ENCODE results near the gene DIAPH2. TPM values are rescaled to one million over a fixed set of nuclear protein-coding genes. Genes with fewer than 3 reads are reported as not detected.

DIAPH2 gene
- total RNA-seq, 2 donors from 2014 or later, result 19.1 to 31.9 TPM

DNA sequence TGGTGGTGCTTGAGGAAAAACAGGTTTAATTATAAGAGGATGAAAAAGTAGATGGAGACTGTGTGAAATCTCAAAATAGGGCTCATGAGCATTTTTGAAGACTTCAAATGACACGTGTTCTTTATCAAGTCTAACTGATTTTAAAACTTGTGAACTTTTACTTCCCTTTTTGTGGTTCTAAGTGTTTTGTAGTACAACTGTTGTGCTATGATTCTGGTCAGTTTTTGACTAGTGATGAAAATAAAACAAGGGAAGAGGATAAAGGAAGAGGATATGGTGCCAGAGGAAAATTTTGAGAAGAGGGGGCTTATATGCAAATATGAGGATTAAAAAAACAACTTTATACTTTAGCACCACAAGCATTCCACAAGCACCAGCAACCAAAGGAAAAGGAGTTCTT lies 843.1 kb downstream of the DIAPH2 start:
- Histone ChIP-seq H3K27ac (no peak overlapping the region), H3K9me3 (no peaks in the 10 kb centered on the region), H3K9ac (ENCODE audit: low read depth in 2 of 2, low read length in 2 of 2) (no peak overlapping the region), H3K27me3 (no peaks in the 10 kb centered on the region), H3K4me3 (no peak overlapping the region), H3K36me3 (no peaks in the 10 kb centered on the region), H3K4me1 (no peaks in the 10 kb centered on the region)
- no peak for DNase-seq
- TF ChIP-seq, protein P1, sequence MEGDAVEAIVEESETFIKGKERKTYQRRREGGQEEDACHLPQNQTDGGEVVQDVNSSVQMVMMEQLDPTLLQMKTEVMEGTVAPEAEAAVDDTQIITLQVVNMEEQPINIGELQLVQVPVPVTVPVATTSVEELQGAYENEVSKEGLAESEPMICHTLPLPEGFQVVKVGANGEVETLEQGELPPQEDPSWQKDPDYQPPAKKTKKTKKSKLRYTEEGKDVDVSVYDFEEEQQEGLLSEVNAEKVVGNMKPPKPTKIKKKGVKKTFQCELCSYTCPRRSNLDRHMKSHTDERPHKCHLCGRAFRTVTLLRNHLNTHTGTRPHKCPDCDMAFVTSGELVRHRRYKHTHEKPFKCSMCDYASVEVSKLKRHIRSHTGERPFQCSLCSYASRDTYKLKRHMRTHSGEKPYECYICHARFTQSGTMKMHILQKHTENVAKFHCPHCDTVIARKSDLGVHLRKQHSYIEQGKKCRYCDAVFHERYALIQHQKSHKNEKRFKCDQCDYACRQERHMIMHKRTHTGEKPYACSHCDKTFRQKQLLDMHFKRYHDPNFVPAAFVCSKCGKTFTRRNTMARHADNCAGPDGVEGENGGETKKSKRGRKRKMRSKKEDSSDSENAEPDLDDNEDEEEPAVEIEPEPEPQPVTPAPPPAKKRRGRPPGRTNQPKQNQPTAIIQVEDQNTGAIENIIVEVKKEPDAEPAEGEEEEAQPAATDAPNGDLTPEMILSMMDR (IDR thresholded peaks at IDR 0.05), result no peak
- intact Hi-C loops (cut with DNase I), result no loop called here

DNA sequence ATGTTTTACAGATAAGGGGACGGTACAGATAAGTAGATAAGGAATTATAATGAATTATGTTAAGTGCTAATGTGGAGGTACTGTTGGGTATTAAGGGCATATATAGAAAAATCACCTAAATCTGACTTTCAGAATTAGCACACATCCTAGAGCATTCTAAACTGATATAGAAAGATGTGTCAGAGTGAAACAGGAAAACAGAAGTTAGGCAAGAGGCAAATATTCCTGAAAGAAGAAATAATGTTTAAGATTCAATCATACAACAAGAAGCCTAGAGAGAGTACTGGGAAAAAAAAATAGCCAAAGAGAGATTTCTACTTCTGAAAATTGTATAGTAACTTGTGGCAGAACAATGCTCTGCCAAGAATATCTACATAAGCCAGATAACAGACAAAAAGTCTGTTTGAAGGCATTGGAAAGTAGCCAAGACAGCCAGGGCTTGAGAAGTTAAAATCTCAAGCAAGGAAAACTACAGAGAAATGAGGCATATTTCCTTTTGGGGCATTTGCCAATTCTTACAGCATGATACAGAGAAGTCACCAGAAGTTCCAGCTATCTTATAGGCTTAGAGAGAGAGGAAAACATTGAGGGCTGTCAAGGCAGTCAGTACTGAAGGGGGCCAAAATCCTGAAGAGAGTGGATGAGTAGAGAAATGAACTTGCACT lies 845.0 kb downstream of the DIAPH2 start:
- Histone ChIP-seq H3K4me1 (no peaks in the 10 kb centered on the region), H3K27me3 (no peaks in the 10 kb centered on the region), H3K9ac (ENCODE audit: low read depth in 2 of 2, low read length in 2 of 2) (no peak overlapping the region), H3K27ac (no peak overlapping the region), H3K36me3 (no peaks in the 10 kb centered on the region), H3K9me3 (no peaks in the 10 kb centered on the region), H3K4me3 (no peak overlapping the region)
- TF ChIP-seq, protein P1 (IDR thresholded peaks at IDR 0.05), result no peak
- intact Hi-C loops (cut with DNase I), result no loop called here
- no peak for DNase-seq

DNA sequence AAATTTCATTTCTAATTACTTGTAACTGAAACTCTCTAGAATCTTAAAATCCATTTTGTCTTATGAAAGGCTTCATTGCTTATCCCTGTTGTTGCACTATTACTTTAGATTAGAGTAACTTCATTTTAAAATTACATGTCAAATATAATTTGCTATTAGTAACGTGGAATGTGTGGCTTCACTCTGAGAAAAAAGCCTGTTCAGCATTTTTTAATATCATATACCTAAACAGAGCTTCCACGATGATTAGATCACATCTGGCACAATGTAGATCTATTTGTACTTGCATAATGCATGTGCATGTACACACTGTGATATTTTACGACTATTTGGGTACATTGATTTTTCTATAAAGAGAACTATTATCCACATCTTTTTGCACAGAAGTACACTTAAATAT lies 847.2 kb downstream of the DIAPH2 start:
- no peaks in the 10 kb centered on the region for H3K9me3 ChIP-seq
- no peak for DNase-seq
- H3K27me3 ChIP-seq, result no peaks in the 10 kb centered on the region
- H3K36me3 ChIP-seq, result no peaks in the 10 kb centered on the region
- no peak overlapping the region for H3K9ac ChIP-seq (ENCODE audit: low read depth in 2 of 2, low read length in 2 of 2)
- no peak overlapping the region for H3K27ac ChIP-seq
- H3K4me1 ChIP-seq, result no peaks in the 10 kb centered on the region
- TF ChIP-seq, protein P1 (IDR thresholded peaks at IDR 0.05), result no peak
- intact Hi-C loops (cut with DNase I), result no loop called here
- no peak overlapping the region for H3K4me3 ChIP-seq

DNA sequence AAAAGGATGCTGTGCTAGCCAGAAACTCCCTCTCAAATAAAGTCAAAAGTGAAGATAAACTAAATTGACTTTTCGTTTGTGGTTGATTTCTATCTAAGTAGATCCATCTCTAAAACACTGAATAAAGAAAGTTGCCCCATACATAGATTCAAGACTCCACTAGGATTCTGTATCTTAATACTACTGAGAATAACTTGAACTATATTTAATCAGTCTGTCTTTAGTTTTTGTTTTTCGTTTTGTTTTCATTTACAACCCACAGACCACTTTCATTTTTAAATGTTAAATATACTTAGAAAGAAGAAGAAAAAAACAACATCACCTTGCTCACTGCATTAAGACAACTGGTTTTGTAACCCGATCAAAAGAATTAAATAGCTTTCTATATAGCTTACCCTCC lies 854.1 kb downstream of the DIAPH2 start:
- no peaks in the 10 kb centered on the region for H3K4me1 ChIP-seq
- no peak overlapping the region for H3K9ac ChIP-seq (ENCODE audit: low read depth in 2 of 2, low read length in 2 of 2)
- H3K27me3 ChIP-seq, result no peaks in the 10 kb centered on the region
- H3K27ac ChIP-seq, result no peak overlapping the region
- intact Hi-C loops (cut with DNase I), result no loop called here
- H3K9me3 ChIP-seq, result no peaks in the 10 kb centered on the region
- no peak overlapping the region for H3K4me3 ChIP-seq
- no peak for DNase-seq
- H3K36me3 ChIP-seq, result no peaks in the 10 kb centered on the region
- TF ChIP-seq, protein P1 (IDR thresholded peaks at IDR 0.05), result no peak

DNA sequence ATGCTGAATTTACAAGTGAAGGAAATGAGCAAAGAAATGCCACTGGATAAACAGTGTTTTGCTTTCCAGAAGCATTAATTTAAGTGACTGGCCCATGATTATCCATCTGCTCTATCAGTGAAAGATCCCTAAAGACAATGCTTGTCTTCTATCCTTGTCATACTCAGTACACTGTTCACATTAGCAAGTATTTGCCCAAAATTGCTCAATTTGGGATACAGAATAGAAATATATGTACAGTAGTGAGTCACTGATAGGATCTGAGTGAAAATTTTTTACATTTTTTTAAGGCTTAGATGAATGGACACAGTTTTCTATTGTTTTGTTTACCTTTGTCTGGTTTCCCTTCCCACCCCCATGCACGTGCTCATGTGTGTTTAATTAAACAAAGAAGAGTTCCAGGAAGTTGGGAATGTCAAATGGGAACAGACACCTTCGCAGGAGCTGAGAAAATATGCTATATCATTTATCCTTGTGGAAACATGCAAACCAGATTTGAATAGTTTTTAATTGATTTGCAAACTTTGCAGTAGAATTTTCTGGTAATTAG lies 855.4 kb downstream of the DIAPH2 start:
- Histone ChIP-seq H3K4me3 (no peak overlapping the region), H3K36me3 (no peaks in the 10 kb centered on the region), H3K9ac (ENCODE audit: low read depth in 2 of 2, low read length in 2 of 2) (no peak overlapping the region), H3K27ac (no peak overlapping the region), H3K9me3 (no peaks in the 10 kb centered on the region), H3K27me3 (no peaks in the 10 kb centered on the region), H3K4me1 (no peaks in the 10 kb centered on the region)
- intact Hi-C loops (cut with DNase I), result no loop called here
- DNase-seq, result no peak
- TF ChIP-seq, protein P1 (IDR thresholded peaks at IDR 0.05), result no peak
